Activated T-helper 1 cell treated with anti-CD3 and anti-CD28 coated beads, Interleukin-2, amount 50 U/mL, for 16 hours (primary cell): ENCODE results near the gene KCNJ12.
"Not testable (repeated sequence)": the region's sequence is repeated elsewhere in the genome, so short reads cannot be mapped to it uniquely, and the experiment has no call there.

ENCODE experiments used
- DNase-seq, 2 donors: peaks; one replicate each; pipeline ENCODE4 v3.0.0-alpha.2; 2020; ENCODE audit warnings: low read depth in 1 of 2, low spot score in 1 of 2

Gene KCNJ12

DNA sequence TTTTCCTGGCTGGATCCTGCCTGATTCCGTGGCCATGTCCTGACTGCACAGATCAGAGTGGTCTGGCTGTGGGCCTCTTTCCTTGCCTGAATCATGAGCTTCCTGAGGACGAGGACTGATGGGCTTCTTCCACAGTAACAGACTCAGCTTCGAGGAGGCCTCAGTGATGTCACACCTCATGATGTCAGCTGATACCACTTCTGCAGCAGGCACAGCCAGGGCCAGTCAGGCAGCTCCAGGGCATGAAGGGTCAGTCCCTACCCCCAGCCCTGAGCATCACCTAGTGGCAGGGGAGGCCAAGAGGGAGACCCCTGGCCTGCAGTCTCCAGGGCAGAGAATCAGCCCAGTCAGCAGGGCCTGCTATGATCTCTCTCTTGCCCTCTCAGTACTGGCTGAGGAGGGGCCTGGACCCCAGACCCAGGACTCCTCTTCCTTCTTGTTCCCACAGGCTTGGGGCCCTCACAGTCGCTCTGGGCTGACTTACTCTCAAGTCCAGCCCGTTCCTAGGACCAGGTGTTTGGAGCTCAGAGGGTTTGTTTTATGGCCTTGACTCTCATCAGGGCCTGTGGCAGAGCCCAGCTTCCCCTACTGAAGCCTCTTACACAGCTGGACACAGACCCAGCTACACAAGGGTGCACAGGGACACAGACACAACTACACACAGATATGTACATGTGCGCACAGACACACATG is 26.7 kb upstream of the KCNJ12 start:
- peak in 1 of 2 donors; percentile 2 for DNase-seq

DNA sequence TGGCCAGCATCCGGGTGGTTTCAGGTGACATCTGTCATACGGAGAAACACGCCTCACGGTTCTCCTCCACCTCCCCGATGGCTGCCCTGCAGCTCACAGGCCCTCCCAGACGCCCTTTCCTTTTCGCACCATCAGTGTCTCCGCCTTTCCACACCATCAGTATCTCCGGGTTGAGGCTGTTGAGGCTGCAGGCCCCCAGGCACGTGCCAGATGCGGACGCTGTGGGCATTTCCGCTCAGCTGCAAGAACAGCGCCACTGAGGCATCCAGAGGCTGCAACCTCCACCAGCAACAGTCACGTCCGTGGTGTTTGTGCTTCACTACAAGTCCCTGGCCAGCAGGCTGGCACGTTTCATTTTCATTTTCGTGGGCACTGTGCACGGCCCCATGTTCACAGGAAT is 25.7 kb upstream of the KCNJ12 start:
- not testable (repeated sequence) for DNase-seq

- DNase-seq, result no peak
These were observed 24.6 kb upstream of the KCNJ12 start for GRCh38 chr17:21351366-21352065.

GRCh38 chr17:21352221-21352980 is 23.8 kb upstream of the KCNJ12 start:
- DNase-seq, result no peak

DNA sequence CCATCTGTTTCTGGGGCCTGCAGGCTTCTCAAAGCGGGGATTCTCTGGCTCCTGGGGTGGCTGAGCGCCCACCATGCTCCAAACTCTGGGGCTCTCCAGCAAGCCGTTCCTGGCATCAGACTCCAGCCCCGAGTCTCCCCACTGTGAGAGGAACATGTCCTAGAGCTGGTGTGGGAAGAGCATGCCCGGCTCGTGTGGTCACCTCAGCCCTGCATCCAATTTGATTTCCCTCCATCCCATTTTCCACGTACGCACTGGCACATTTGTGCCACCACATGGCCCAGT is 23.2 kb upstream of the KCNJ12 start:
- no peak for DNase-seq

DNA sequence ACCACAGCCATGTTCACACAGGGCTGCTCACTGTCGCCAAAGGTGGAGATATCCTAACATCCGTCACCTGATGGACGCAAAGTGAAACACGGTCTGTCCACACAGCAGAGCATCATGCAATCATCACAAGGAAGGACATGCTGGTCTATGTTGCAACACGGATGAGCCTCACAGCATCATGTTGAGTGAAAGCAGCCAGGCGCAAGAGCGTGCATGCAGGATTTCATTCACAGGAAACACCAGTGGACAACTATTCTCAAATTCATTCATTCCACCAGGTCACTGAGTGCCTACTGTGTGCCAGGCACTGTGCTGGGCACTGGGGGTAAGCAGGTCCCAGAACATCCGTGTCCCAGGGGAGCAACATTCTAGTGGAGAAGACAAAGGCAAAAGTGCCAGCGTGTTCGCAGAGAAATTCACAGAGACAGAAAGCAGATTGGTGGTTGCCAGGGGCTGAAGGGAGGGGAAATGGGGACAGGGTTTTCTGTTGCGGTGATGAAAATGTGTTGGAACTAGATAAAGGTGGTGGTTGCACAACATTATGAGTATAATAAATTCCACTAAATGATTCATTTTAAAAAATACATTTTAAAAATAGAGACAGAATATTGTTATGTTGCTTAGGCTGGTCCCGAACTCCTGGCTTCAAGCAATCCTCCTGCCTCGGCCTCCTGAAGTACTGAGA is 22.7 kb upstream of the KCNJ12 start:
- DNase-seq, result no peak

DNA sequence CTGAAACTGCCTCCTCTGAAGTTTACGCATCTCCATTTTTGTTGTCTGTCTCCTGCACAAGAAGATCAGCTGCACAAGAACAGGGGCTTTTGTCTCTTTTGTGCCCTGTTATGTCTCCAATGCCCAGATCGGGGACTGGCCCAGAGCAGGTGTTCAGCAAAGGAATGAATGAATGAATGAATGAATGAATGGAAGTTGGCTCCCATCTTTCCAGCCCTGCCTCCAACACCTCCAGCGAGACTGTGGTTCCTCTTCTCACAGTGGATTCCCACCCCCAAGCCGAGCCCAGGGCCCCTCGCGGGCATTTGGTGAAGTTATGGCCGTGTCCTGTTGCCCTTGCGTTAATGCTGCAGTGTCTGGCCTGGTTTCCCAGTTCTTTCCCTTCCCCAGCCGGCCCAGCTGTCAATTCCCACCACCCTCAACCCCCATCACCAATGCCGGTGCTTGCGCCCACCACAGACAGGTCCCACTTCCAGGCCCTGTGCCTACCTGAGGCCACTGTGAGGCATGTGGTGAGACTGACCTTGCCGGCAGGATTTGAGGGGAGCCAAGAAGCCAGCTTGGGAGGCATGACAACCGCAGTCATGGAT is 21.3 kb upstream of the KCNJ12 start:
- DNase-seq, result no peak

DNA sequence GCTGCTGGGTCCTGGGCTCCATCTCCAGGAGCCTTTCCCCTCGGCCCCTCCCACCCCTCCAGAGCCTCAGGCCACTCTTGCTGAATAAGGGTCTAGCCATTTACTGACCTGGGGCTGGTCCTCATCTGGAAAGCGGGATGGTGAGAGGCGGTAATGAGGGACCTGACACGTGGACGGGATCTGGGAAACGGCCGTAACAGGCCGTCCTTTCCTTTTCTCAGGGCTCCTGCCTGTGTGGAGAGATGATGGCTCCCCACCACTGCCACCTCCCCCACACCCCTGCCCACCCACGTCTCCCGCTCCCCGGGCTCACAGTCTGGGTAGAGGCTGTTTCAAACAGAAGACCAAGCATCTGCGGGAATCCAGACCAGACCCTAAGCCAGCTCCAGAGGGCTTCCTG is 20.6 kb upstream of the KCNJ12 start:
- no peak for DNase-seq

DNA sequence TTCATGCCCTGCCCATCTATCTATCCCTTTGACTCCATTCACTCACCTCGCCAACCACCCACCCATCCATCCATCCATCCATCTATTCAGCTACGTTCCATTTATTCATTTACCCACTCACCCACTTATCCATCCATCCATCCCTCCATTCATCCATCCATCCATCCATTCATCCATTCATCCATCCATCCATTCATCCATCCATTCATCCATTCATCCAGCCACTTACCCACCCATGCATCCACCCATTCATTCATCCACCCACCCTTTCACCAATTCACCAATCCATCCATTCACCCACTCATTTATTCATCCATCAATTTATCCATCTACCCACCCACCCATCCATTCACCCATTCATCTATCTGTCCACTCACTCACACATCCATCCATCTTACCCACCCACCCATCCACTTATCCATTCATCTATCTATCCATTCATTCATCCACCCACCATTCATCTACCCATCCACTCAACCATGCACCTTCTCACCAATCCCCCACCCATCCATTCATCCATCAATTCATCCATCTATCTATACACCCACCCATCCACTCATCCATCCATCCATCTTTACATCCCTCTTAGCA is 19.5 kb upstream of the KCNJ12 start:
- DNase-seq, result no peak

DNA sequence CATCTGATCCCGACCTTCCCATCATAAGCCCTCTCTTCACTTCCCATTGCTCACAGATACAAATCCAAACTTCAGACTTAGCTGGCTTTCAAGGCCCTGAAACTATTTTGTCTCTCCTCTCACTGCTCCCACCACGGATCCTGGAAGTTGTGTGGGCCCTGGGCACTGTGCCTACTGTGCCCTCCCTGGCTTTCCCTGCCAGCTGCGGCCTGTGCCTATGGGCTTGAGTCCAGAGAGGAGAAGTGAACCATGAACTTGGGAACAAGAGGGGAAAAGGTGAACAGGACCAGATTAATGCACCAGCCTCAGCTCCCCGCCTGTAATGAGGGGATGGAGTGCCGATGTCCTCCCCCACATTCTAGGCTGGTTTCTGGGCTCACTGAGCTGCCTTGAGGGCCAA is 18.9 kb upstream of the KCNJ12 start:
- DNase-seq, result no peak

GRCh38 chr17:21357696-21358656 is 18.2 kb upstream of the KCNJ12 start:
- DNase-seq, result no peak

- no peak for DNase-seq
These were observed 17.3 kb upstream of the KCNJ12 start for GRCh38 chr17:21358682-21359482.

- DNase-seq, result no peak
These were observed 16.7 kb upstream of the KCNJ12 start for GRCh38 chr17:21359483-21359840.

DNA sequence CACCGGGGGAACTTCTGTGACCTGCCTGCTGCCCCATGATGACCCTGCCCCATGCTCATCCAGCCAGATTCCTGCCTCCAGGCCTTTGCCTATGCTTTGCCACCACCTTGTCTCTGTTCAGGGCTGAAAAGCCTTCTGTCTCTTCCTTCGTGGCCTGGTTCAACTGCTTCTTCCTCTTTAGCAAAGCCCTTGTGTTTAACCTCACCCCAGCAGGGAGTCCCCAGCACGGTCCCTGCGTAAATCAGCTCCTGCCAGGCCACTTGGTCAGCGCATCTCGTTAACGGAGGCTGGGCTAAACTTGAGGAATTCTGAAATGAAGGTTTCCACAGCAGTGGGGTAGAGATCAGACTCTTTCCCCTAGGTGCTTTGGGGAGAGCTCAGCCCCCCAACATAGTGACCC is 16.1 kb upstream of the KCNJ12 start:
- DNase-seq, result no peak

DNA sequence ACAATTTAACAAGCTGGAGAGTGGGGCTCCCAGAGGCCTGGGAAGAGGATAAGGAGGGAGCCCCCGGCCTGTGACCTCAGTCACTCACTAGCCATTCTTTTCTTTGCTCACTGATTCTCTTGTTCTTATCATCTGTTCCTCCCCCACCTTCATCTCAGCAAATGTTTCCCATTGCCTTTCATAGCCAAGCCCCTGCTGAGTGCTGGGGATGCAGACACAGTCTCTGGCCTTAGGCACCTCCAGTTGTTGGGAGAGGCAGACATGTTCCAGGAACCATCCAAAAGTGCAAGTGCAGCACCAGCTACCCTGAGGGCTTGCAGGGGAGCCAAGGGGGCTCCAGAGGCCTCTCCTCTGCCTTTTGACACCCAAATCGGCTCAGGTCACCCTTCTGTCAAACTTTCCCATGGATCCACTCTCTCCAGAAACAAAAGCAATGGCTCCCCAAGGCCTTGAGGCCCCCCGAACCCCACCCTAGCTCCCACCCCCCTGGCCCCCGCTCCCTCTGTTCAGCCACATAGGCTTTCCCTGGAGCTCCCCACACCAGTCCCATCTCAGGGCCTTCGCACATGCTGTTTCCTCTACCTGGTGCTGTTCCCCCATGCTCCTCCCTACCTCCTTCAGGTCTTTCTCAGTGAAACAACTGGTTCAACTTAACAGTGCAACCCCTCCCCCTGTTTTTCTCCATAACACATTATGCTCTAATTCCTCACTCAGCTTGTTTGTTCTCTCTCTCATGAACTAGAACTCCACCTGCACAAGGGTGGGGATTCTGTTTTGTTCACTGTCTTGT is 14.9 kb upstream of the KCNJ12 start:
- no peak for DNase-seq

GRCh38 chr17:21362331-21362931 is 13.7 kb upstream of the KCNJ12 start:
- no peak for DNase-seq

GRCh38 chr17:21363776-21364642 is 12.1 kb upstream of the KCNJ12 start:
- DNase-seq, result no peak
